Ishikawa (cell line): Measurements from ENCODE around the gene PAK2.

Source experiments
- CEBPB ChIP-seq: IDR thresholded peaks from 2 replicates; pipeline ENCODE4 v1.6.1; 2012
- CREB1 ChIP-seq: IDR thresholded peaks from 2 replicates; pipeline ENCODE4 v1.6.1; 2012; ENCODE audit warnings: low read depth
- EGR1 ChIP-seq: IDR thresholded peaks from 2 replicates; pipeline ENCODE4 v1.6.1; 2012
- EP300 ChIP-seq: IDR thresholded peaks from 2 replicates; pipeline ENCODE4 v1.6.1; 2012; ENCODE audit warnings: borderline replicate concordance
- FOXM1 ChIP-seq: IDR thresholded peaks from 2 replicates; pipeline ENCODE4 v1.6.1; 2012; ENCODE audit warnings: low read depth, borderline replicate concordance
- NFIC ChIP-seq: IDR thresholded peaks from 2 replicates; pipeline ENCODE4 v1.6.1; 2012
- RAD21 ChIP-seq: IDR thresholded peaks from 2 replicates; pipeline ENCODE4 v1.6.1; 2012; ENCODE audit warnings: low read depth
- REST ChIP-seq: IDR thresholded peaks from 2 replicates; pipeline ENCODE4 v1.6.1; 2012; ENCODE audit warnings: low read depth, mild to moderate bottlenecking
- TAF1 ChIP-seq: IDR thresholded peaks from 2 replicates; pipeline ENCODE4 v1.6.1; 2012; ENCODE audit warnings: low read depth, mild to moderate bottlenecking
- TCF12 ChIP-seq: IDR thresholded peaks from 2 replicates; pipeline ENCODE4 v1.6.1; 2012; ENCODE audit warnings: low read depth
- TEAD4 ChIP-seq: IDR thresholded peaks from 2 replicates; pipeline ENCODE4 v1.6.1; 2012
- USF1 ChIP-seq: IDR thresholded peaks from 2 replicates; pipeline ENCODE4 v1.6.1; 2012
- YY1 ChIP-seq: IDR thresholded peaks from 2 replicates; pipeline ENCODE4 v1.6.1; 2012; ENCODE audit warnings: low read depth
- ZBTB7A ChIP-seq: IDR thresholded peaks from 2 replicates; pipeline ENCODE4 v1.6.1; 2012; ENCODE audit warnings: low read depth
- TF ChIP-seq, protein P1 (sequence below): IDR thresholded peaks from 2 replicates; pipeline ENCODE4 v1.6.1; 2012

Gene PAK2

DNA sequence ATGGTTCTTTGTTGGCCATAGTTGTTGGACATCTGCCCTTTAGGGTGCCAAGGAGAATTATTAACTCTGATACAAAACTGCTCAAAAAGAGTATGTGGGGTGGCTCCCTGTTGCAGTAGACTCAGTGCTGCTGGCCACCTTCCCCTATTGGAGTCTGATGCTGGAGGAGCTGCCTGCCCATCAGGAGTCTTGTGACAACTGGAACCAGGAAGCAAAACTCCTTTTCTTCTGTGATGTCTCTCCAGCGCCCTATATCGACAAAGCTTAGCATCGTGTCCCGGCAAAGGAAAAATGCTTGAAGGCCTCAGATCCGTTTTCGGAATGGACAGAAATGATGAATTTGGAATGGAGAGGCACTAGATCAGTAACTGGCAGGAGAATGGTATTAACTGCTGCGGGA lies 23.5 kb downstream of the PAK2 start:
- TF ChIP-seq EGR1, result no peak
- no peak for TF ChIP-seq ZBTB7A
- no peak for TF ChIP-seq EP300
- TF ChIP-seq, protein P1, sequence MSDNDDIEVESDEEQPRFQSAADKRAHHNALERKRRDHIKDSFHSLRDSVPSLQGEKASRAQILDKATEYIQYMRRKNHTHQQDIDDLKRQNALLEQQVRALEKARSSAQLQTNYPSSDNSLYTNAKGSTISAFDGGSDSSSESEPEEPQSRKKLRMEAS, result no peak

DNA sequence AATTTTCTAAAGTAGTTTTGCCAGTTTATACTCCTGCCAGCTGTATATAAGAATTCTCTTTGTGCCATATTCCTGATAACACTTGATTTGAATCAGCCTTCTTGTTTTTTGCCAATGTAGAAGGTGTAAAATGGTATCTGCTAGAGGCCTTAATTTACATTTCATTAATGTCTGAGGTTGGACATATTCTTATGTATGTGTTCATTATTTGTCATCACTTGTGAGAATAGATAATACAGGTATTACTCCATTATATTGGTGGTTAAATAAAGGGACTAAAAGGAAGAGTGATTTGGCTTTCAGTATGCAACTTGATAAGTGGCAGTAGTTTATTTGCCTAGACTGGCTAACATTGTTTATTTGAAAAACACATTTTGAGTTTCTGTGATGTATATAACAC lies 25.8 kb downstream of the PAK2 start:
- no peak for TF ChIP-seq NFIC
- no peak for TF ChIP-seq TAF1
- TF ChIP-seq RAD21, result no peak
- no peak for TF ChIP-seq CEBPB
- no peak for TF ChIP-seq EGR1
- no peak for TF ChIP-seq ZBTB7A
- TF ChIP-seq REST, result no peak
- no peak for TF ChIP-seq YY1
- TF ChIP-seq, protein P1, result no peak

DNA sequence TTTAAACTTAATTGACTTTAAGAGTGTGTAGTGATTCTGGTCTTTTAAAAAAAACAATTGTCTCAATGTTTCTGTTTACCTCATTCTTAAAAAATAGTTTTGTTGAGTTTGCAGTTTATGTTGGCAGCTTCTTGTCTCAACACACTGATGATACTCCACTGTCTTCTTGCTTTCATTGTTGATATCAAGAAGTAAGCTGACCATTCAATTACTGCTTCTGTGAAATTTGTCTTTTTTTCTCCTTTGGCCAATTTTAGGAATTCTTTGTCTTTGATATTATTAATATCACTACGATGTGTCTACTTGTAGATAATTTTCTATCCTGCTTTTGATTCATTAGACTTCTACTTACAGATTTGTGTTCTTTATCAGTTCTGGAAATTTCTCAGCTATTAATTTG lies 31.4 kb downstream of the PAK2 start:
- no peak for TF ChIP-seq EP300
- TF ChIP-seq CREB1, result no peak
- no peak for TF ChIP-seq NFIC
- no peak for TF ChIP-seq EGR1
- TF ChIP-seq TCF12, result no peak
- no peak for TF ChIP-seq YY1
- no peak for TF ChIP-seq TEAD4
- no peak for TF ChIP-seq REST
- TF ChIP-seq, protein P1, result no peak
- TF ChIP-seq RAD21, result no peak
- no peak for TF ChIP-seq CEBPB
- TF ChIP-seq TAF1, result no peak
- TF ChIP-seq USF1, result no peak

DNA sequence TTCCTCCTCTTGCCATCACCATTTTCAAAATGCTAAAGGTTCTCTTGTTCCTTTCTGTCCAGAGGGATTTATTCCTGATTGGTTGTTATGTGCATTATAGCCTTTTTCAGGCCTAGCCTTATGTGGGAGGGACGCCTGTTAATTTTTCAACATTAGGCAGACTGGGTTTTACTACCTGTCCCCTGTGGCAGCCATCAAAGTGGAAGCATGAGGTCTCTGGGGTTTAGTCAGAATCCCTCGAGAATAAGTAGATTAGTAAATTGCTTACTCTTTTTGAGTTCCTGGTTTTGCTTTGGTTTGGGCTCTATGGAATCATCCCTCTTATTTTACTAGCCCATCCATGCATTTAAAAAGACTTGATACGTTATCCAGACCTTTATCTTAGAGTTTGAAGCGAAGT lies 32.4 kb downstream of the PAK2 start:
- TF ChIP-seq, protein P1, result no peak
- no peak for TF ChIP-seq TCF12
- TF ChIP-seq ZBTB7A, result no peak
- no peak for TF ChIP-seq REST
- TF ChIP-seq FOXM1, result no peak
- TF ChIP-seq CREB1, result no peak
- no peak for TF ChIP-seq USF1
- no peak for TF ChIP-seq EP300
- TF ChIP-seq EGR1, result no peak
- no peak for TF ChIP-seq NFIC
- no peak for TF ChIP-seq CEBPB
- no peak for TF ChIP-seq YY1
- TF ChIP-seq RAD21, result no peak

DNA sequence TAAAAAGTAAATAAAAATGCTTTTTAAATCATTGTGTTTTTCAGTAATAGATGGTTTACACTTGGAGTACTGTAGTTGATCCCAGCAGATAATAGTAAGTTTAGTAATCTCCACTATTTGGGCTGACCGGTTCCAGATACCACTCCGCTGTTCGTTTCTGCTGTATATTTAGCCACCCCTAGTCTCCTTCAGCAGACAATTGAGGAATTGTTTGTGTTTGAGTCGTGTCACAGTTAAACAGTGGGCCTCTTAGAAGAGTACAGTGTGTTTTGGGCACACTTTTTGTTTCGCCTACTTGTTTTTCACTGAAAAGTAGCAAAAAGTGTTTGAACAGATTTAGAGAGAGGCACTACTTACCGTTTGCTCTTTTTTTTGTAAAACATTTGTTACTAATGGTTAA lies 33.2 kb downstream of the PAK2 start:
- TF ChIP-seq TCF12, result no peak
- TF ChIP-seq CEBPB, result no peak
- TF ChIP-seq USF1, result no peak
